Measurements from ENCODE around the gene AP1B1. TPM values are rescaled to one million over a fixed set of nuclear protein-coding genes. Genes with fewer than 3 reads are reported as not detected.
A peak's percentile ranks its signal among the peaks of the same experiment; 100 is the strongest.

The AP1B1 gene
- total RNA-seq, 3 donors from 2014 or later = 55.7 to 58.7 (median 58.2) TPM

GRCh38 chr22:29334148-29334547 is 54.2 kb downstream of the AP1B1 start:
- DNase-seq (ENCODE audit: low spot score in 2 of 2) = no peak
- TF ChIP-seq POLR2AphosphoS5 (IDR thresholded peaks at IDR 0.05) (no peak), CTCF (IDR thresholded peaks at IDR 0.05) (no peak)
- Histone ChIP-seq H3K27ac (peak overlapping the region in 1 of 2 donors; percentile 94), H3K4me1 (peaks cover 0 to 14% of the 10 kb centered on the region in 2 donors), H3K9me3 (no peaks in the 10 kb centered on the region), H3K27me3 (no peaks in the 10 kb centered on the region), H3K4me3 (no peak overlapping the region), H3K36me3 (no peaks in the 10 kb centered on the region)
- intact Hi-C loops (cut with DNase I; ENCODE audit: low total_unique reads) = no loop called here

- Histone ChIP-seq H3K36me3 (no peaks in the 10 kb centered on the region), H3K4me1 (peaks cover 0 to 14% of the 10 kb centered on the region in 2 donors), H3K27me3 (no peaks in the 10 kb centered on the region), H3K27ac (peak overlapping the region in 1 of 2 donors; percentile 19), H3K9me3 (no peaks in the 10 kb centered on the region), H3K4me3 (no peak overlapping the region)
- TF ChIP-seq CTCF (IDR thresholded peaks at IDR 0.05) = no peak
- TF ChIP-seq POLR2AphosphoS5 (IDR thresholded peaks at IDR 0.05) = no peak
- no peak for TF ChIP-seq POLR2A (IDR thresholded peaks at IDR 0.05)
- DNase-seq (ENCODE audit: low spot score in 2 of 2) = no peak
- intact Hi-C loops (cut with DNase I; ENCODE audit: low total_unique reads) = no loop called here
Measured at GRCh38 chr22:29332886-29333496, 55.4 kb downstream of the AP1B1 start.

- Histone ChIP-seq H3K27ac (no peak overlapping the region), H3K4me3 (no peak overlapping the region), H3K4me1 (peaks cover 0 to 14% of the 10 kb centered on the region in 2 donors), H3K9me3 (no peaks in the 10 kb centered on the region), H3K27me3 (no peaks in the 10 kb centered on the region), H3K36me3 (no peaks in the 10 kb centered on the region)
- TF ChIP-seq CTCF (IDR thresholded peaks at IDR 0.05) = no peak
- no peak for TF ChIP-seq POLR2AphosphoS5 (IDR thresholded peaks at IDR 0.05)
- no peak for TF ChIP-seq POLR2A (IDR thresholded peaks at IDR 0.05)
- DNase-seq (ENCODE audit: low spot score in 2 of 2) = no peak
- intact Hi-C loops (cut with DNase I; ENCODE audit: low total_unique reads) = no loop called here
Measured at GRCh38 chr22:29331658-29332300, 56.6 kb downstream of the AP1B1 start.

GRCh38 chr22:29331213-29331612 is 57.2 kb downstream of the AP1B1 start:
- no peak for DNase-seq (ENCODE audit: low spot score in 2 of 2)
- intact Hi-C loops (cut with DNase I; ENCODE audit: low total_unique reads) = no loop called here
- Histone ChIP-seq H3K27me3 (no peaks in the 10 kb centered on the region), H3K9me3 (no peaks in the 10 kb centered on the region), H3K27ac (peak overlapping the region in 1 of 2 donors; percentile 38), H3K4me3 (no peak overlapping the region), H3K36me3 (no peaks in the 10 kb centered on the region), H3K4me1 (peaks cover 0 to 11% of the 10 kb centered on the region in 2 donors)
- no peak for TF ChIP-seq POLR2A (IDR thresholded peaks at IDR 0.05)
- TF ChIP-seq CTCF (IDR thresholded peaks at IDR 0.05) = no peak
- no peak for TF ChIP-seq POLR2AphosphoS5 (IDR thresholded peaks at IDR 0.05)

- intact Hi-C loops (cut with DNase I; ENCODE audit: low total_unique reads) = no loop called here
- no peak for TF ChIP-seq POLR2A (IDR thresholded peaks at IDR 0.05)
- no peak for TF ChIP-seq POLR2AphosphoS5 (IDR thresholded peaks at IDR 0.05)
- TF ChIP-seq CTCF (IDR thresholded peaks at IDR 0.05) = no peak
- H3K4me3 ChIP-seq = no peak overlapping the region
- H3K36me3 ChIP-seq = no peaks in the 10 kb centered on the region
- DNase-seq (ENCODE audit: low spot score in 2 of 2) = no peak
- H3K4me1 ChIP-seq = peaks cover 0 to 9% of the 10 kb centered on the region in 2 donors
- no peaks in the 10 kb centered on the region for H3K9me3 ChIP-seq
- H3K27me3 ChIP-seq = no peaks in the 10 kb centered on the region
- H3K27ac ChIP-seq = peak overlapping the region in 1 of 2 donors; percentile 38
Measured at GRCh38 chr22:29330753-29331152, 57.6 kb downstream of the AP1B1 start.

All from breast epithelium (tissue), 4 donors.